Measurements from ENCODE around the gene MED13L.

GRCh38 chr12:116135209-116135930 is 142.1 kb downstream of the MED13L start:
- no peak for TF ChIP-seq CTCF (IDR thresholded peaks at IDR 0.05)
- no peak for TF ChIP-seq POLR2A (IDR thresholded peaks at IDR 0.05)
